NCI-H1092 (cell line): ENCODE results near the gene RGS3.

Source experiments
- DNase-seq: peaks from one replicate; lab custom pipeline; 2025; lab: John Stamatoyannopoulos, UW

The RGS3 gene

DNA sequence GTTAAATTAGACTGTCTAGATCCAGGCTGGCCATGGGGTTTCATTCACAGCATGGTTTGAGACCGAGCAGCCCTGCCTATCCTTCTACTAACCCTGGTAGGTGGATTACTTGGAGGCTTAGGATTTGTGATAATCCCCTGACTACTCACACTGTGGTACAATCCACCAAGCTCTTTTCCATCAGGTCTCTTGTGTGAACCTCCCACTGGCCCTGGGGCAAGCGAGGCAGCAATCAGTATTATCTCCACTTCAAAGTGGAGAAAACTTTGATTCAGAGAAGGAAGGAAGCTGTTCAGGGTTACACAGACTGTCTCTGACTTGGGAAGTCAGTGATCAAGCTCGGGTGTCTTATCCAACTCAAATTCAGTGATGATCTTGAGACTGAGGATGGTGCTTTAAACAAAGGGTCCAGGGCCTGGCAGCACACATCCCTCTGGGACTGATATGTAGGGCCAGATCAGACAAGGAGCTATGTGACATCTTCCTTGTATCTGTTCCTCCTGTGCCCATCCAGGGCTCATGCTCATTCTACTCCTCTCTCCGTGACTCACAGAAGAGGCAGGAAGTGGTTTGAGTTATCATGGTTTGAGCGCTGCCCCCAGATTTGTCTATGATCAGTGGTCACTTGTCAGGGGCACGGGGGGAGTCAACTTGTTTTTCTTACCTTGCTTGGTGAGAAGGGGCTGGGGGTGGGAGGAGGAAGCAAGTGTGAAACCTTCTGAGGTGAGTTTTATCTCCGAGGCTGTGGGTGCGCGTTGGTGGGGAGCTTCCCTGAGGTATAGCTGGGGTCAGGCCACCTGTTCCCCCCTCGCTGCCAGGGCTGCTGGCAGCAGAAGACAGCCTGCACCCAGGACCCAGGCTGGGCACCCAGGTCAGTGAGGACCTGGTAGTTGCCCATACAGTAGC, 48.6 kb downstream of the RGS3 start:
- no peak for DNase-seq

DNA sequence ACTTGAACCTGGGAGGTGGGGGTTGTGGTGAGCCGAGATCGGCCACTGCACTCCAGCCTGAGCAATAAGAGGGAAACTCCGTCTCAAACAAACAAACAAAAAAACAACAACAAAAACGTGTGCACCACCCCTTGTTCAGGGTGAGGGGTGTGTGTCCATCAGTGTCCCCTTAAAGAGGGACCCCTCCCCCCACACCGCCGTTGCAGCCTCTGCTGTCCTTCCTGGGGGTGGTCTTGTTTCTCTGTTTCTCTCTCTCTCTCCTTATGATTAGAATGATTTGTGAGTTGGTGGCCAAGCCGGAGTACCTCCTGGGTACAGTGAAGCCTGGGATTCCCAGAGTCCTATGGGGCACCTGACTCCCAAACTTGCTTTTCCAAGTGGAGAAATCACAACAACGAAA, 49.6 kb downstream of the RGS3 start:
- DNase-seq, result no peak

DNA sequence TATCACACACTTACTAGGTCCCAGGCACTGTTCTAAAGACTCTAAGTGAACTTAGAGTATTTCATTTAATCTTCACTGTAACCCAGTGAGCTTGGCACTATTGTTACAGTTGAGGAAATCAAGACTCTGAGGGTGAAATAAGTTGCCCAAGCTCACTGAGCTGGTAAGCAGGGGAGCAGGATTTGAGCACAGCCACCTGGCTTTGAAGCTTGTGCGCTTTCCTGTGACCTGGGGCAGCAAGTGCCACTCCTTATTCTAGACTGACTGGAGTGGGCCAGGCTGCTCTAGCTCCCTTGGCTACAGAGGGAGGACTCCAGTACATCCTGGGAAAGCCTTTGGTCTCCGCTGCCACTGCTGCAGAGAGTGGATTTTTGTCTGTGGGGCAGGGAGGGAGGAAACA, 50.0 kb downstream of the RGS3 start:
- no peak for DNase-seq

DNA sequence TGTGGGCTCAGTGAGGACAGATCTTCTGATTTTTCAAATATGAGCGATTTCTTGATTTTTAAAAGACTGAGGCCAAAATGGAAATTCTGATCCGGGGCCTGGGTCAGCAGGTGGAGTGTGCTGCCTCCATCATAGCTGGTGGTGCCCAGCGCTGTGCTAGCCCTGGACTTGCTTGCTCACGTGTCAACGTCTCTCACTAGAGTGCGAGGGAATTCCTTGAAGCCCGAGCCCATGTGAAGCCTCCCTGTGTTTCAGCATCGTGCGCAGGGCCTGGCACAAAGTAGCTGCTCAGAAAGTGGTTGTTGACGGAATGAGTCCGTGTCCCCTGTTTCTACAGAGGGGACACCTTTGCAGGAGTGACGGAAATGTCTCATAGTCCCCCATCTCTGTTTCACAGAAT, 50.5 kb downstream of the RGS3 start:
- DNase-seq, result no peak

DNA sequence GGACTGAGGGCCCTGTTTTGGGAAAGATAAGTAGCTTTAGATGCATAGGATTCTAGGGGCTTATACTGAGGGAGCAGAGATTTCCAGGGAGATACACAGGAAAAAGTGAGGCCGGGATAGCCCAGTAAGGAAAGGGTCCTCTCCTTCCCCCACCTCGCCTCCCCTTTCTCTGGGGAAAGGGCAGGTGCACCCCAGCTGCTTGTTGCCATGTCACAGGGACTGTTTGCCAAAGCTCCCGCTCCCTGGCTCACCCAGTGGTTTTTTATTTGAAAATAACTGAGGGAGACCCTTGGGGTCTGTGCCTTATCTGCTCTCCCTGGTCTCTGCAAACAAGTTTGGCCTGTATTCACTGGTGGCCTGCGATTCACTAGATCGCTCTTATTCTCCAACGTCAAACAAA, 51.2 kb downstream of the RGS3 start:
- DNase-seq, result no peak

DNA sequence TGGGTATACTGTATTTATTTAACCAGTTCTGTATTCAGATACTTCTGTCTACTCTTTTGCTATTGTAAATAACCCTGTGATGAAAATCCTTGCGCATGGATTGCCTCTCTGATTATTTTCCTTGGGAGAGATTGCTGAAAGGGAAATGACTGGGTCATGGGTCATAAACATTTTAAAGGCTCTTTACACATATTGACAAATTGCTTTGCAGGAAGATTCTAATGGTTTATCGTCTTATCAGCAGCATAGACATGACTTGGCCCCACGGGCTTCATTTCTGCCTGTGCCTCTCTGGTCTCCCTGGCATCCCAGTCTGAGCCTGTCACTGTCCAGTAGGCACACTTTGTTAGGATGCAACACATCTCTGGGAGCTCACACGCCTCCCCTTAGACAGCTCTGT, 52.3 kb downstream of the RGS3 start:
- DNase-seq, result no peak

DNA sequence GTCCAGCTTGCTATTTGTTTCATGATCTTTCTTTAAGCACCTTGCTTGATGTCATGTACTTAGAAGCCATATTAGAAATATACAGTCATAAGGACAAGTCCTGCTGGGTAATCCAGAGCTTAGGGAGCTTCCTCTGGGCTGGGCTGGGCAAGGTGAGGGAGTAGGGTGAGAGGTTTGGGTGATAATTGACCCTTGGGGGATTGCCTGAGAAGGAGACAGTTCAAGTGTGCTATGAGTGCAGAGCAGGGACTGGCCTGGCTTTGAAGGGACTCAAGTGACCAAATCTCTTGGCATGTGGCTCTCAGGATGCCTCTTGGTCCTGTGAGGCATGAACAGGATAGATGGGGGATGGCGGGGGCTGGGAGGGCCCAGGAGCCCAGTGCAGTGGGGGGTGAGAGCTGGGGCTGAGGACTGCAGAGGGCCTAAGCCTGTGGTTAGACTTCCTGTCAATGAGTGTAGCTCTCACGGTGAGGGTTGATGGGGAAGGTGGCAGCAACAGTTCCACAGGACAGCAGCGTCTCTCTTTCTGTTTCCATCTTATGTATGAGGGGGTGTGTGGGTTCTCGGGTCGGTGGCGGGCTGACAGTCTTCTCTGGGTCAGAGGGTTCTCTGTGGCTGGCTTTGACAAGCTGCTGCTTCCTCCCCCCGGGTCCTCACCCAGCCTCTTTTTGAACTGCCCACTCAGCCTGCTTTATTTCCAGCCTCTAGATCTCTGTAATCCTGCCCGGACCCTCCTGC, 53.5 kb downstream of the RGS3 start:
- no peak for DNase-seq

DNA sequence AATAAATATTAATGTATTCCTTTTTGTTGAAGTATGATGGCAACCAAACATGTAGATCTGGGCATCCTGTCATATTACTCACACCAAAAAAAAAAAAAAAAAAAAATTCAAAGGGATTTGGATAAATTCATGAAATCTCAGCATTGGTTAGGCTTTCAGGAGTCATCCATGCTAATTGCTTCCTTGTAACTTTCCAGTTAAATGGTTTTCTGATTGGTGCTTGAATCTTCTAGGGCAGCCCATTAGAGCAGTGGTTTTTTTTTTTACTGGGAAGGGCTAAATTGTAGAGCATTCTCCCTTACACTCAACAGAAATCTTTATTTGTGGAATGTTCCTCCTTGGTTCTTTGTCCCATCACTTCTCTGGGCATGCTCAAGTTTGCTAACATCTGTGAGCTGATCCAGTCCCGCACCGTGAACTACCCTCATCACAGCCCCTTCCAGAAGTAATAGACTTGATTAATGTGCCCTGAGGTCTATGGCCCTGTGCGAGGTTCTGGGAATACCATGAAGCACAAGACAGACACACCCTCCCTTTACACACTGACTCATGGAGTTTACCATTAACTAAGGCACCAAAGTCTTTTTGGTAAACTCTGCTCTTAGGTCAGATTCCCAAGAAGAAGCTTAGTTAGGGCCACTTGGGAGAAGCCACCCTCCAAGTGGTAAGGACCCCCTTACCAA, 56.0 kb downstream of the RGS3 start:
- DNase-seq, result no peak

DNA sequence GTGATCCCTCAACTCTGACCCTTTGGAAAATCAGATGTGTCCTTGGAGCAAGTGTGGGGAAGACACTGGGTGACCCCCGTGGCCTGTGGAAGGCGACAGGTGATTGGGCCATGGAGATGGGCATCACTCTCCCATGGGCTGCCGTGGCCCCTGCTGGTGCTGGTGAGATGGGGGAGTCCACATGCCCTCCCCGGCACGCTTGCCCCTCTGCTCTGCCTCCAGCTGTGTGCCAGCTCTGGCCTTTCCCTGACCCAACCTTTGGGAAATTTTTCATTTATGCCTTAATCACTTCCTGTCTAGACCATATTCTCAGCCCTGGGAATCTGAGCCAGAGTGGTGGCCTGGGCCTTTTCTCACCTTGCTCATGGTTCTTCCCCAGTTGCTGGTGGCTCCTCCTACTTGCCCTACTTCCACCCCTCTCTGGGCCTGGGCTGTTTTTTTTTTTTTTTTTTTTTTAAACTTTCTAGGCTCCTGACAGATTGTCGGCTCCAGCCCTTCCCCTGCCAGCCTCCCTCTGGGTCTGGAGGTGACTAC, 56.6 kb downstream of the RGS3 start:
- DNase-seq, result no peak

DNA sequence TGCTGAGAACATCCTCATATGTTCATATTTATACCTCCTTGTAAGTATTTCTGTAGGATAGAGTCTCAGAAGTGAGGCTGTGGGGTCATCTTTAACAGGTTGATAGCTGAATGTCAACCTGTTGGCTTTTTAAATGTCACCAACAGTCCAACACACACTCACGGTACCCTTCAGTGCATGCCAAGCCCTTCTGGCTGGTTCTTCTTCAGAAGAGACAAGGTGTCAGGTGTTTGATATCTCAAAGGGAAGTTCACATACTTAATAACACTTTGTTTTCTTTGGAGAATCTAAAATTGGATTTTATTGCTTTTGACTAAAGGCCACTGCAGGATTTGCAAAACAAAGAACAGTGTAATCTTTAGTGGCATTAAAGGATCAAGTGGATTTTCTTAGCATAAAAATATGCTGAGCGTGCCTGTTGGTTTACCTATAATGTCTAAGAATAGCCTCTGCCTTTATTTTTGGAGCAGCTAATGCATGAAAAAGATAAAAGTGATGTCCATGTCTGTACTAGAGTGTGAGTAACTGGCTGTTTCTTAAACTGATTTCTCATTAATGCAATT, 58.2 kb downstream of the RGS3 start:
- no peak for DNase-seq

DNA sequence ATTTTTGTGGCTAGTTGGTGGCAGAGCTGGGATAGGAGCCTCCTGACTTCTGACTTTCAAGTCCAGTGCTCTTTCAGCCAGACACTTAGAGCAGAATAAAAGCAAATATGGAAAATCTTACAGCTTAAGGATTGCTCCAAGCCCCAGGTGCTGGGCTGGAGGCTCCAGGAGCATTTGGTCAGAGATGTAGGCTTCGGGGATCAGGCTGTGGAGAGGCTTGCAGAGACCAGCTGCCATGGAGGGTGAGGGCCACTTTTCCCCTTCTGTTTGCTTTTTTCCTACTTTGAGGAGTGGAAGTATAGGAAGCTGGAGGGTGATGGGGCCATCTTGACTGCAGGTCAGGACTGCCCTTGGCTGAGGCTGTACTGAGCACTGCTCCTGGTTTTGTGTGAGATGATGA, 58.9 kb downstream of the RGS3 start:
- no peak for DNase-seq

DNA sequence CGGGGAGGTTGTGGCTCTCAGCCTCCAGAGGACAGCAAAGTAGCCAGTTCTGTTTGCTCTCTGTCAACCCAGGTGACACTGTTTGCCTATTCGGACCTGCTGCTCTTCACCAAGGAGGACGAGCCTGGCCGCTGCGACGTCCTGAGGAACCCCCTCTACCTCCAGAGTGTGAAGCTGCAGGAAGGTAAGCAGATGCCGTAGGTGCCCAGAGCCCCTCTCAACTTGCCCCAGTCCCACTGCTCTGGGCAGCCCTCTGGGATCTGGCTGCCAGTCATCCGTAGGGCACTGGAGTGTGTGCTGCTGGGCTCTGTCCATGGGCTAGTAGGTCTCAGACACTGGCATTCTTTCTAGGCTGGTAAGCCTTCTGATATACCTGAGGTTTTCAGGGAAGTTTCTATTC, 59.3 kb downstream of the RGS3 start:
- no peak for DNase-seq

DNA sequence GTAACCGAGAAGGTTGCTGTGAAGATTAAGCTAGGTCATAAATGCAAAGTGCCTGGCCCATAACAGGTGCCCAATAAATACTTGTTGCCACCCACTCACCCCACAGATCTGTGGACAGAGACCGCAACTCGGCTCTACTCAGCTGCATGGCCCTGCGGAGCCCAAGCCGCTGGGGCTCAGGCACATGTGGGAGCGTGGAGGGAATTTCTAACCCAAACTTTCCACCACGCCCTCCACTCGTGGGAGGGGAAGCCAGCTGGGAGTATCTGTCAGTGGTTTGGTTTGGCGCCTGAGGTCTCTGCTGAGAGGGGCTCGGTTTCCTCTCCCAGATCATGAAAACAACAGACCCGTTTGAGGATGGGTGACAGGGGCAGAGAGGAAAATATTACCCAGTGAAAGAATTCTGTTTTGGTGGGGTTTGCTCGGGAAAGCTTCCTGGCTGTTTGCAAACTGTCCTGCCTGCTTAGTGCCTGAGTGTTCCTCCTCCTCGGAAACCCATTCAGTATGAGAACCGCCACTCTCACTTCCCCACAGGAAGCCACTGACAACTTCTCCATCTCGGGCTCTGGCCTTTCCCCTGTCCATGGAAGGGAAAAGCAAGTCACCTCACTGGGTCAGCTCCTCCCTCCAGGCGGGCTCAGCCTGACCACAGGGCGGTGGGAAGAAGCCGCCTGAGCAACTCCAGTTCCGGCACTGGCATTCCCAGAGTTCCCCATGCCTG, 60.1 kb downstream of the RGS3 start:
- DNase-seq, result no peak

DNA sequence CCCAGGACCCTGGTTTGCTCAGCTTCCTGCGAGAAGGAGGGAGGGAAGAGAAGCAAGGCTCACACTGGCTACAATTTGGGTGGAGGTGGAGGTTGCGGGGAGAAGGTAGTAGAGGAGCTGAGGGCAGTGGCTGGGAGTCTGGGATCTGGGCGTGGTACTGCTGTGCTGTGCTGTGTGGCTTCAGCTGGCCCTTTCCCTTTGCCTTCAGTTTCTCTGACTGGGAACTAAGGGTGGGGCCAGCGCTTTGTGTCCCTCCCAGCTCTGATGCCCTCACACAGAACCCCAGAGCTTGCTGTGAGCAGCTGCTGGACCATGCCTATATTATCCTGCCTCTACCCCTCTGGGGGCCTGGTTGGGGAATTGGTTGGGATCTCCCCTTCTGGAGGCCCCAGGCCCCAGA, 60.9 kb downstream of the RGS3 start:
- no peak for DNase-seq

DNA sequence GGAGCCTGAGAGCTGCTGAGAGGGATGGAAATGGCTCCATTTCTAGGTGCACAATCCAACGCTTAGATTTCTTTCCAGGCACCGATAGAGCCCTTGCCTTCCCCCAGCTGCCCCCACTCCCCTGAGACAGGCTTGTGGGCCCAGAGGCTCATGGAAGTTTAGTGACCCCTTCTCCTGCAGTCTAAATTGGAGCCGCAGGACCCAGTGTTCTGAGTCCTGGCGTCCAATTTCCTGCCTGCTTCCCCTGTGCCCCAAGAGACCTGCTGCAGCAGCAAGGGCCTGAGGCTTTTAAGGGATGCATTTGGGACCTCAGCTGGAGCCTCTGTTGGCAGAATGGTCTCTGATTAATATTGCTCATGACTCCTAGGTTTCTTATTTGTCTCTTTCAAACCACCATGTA, 61.7 kb downstream of the RGS3 start:
- no peak for DNase-seq

DNA sequence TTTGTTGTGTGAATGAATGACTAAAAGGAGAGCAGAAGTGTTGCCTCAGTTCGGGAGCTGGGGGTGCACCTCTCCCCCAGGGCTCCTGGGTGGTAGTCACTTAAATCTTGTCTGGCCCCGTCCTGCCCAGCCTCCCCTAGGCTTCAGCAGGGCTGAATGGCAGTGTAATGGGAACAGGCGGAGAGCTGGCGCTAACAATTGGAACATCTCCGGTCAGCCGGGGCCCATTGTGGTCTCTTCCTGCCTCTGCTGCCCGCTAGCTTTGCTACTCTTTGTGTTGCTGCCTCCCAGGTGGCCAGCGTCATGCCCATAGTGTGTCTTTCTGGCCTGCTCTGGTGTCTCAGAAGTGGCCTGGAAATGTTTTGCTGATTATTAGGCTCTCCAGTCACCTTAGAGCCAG, 62.3 kb downstream of the RGS3 start:
- no peak for DNase-seq

DNA sequence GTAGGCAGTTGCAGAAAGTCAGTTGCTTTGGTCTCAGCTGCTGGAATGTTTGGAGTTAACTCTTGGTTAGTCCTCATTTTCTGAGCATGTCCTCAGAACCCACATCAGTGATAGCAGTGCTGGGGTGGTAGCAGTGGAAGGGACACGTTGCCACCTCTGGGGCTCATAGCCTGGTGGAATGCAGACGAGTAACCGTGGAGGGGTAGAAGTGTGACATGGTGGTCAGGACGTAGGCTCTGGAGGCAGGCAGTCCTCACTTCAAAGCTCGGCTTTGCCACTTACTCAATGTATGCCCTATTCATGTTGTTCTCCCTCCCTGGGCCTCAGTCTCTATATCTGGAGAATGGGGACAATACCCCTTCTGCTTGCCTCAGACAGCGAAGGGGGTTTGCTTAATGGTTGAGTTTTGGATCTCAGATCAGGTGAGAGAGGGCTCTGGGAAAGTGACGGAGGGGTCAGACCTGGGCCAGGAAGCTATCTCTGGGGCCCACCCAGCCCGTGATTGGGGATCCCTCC, 62.8 kb downstream of the RGS3 start:
- DNase-seq, result no peak

DNA sequence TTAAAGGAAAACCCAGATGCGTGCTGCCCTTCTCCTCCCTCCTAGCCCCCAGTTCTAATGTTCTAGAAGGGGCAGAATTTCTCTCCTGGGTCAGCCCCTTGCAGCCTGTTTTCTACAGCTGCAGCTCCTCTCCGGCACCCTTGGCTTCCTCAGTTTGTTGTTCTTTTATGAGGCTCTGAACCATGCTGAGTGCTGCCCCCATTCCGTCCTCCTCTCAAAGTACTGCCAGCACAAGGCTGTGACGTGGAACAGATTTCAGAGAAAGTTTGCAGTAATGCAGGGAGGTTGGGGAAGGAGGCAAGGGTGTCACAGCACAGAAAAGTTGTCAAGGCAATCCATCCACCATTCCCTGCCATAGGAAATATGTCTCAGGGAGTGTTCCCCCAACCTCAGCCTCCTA, 63.3 kb downstream of the RGS3 start:
- DNase-seq, result no peak

DNA sequence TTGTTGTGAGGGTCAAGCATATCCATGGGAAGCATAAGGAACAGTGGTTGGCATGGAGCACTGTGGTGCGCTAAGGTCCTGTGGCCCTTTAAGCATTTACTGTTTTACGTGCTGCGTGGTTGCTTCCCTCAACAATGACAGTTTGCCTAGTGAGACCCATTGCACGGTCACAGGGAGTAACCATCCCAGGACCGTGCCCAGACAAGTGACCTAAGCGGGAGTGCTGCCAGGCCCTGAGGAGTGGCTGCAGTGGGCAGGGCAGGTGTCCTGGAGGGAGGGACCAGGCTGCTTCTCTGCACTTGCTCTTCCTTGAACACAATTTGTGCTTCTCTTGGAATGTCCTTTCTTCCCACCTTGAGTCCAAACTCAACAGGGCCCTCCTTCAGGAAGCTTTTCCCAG, 64.6 kb downstream of the RGS3 start:
- DNase-seq, result no peak

DNA sequence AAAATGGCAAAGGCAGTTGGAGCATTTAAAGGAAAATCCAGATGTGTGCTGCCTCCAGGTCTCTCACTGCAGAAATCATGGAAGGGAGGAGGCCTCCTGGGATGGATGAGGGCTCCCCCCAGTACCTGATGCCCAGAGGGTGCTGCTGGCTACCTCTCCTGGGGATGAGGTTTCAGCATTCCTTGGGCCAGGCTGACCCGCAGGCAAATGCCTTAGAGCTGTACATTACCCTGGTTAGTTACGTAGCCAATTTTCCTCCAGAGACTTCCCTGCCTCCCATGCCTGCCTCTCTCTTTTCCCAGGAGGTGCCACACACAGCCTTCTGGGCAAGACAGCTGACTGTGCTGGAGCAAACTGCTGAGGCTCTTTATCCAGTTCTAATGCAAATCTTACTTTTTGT, 65.3 kb downstream of the RGS3 start:
- DNase-seq, result no peak

DNA sequence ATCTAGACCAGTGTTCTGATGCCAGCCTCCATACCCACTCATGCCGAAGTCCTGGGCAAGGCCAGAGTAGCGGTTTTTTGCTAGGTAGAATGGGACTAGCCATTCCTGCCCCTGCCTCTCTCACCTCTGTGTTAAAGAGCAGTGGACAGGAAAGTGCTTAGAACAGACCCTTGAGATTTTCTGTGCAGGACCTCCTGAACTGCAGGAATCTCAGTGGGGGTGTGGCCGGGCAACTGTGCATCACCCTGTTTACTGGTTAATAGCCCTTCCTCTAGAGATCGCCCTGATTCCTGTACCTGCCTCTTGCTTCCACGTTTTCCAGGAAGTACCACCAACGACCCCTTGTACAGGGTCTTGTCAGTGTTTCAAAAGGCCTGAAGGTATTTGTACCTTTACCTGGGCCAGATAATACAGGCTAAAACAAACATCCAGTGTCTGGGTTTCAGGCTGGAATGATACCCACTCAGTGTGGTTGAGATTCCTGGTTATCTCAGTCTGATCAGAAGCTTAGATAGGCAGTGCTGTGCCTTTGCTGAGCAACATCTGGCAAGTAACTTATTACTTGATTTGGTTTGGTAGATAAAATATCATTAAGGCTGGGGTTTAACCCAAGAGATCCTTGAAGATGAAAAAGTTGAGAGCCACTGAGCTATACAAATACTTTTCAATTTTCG, 65.9 kb downstream of the RGS3 start:
- DNase-seq, result no peak
